B cell (primary cell): ENCODE measurements around the gene THADA.

Experiments used
- CTCF ChIP-seq: fragments of 200-600 bp; IDR thresholded peaks from one replicate; pipeline ENCODE4 v1.8.0; 2022; ENCODE audit warnings: antibody characterized with exemption, mild to moderate bottlenecking
- EZH2 ChIP-seq: IDR thresholded peaks from 2 replicates; pipeline ENCODE4 v1.6.1; 2012; ENCODE audit warnings: borderline replicate concordance, low read depth, mild to moderate bottlenecking, moderate library complexity, low read length; ENCODE audit not compliant: insufficient read depth, poor library complexity, severe bottlenecking

DNA sequence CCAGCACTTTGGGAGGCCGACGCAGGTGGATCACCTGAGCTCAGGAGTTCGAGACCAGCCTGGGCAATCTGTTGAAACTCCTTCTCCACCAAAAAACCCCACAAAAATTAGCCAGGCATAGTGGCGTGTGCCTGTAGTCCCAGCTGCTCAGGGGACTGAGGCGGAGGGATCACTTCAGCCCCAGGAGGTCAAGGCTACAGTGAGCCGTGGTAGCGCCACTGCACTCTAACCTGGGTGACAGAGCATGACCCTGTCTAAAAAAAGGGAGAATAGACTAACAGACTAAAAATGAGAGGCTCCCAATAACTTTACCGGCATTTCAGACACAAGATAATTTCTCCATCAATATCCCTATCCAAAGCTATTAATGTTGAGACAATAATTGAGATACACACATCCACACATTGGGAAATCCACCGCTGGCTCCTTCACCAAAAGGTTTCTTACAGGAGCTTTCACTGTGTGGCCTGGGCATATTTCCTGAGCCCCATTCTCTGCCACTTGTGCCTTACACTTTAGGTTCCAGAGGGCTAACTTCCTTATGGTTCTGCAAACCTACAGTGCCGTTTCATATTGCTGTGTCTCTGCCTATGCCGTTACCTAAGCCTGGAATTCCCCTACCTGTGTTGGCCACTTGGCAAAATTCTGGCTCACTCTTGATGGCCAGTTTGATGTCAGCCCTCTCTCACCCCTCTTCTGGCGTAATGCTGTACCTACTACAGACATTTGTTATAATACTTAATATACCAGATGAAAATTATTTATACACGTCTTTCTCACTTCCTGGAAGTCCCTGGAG is 253.7 kb downstream of the THADA start:
- TF ChIP-seq CTCF (no peak), EZH2 (no peak)
